ENCODE data around the gene CERKL.

CERKL gene

DNA sequence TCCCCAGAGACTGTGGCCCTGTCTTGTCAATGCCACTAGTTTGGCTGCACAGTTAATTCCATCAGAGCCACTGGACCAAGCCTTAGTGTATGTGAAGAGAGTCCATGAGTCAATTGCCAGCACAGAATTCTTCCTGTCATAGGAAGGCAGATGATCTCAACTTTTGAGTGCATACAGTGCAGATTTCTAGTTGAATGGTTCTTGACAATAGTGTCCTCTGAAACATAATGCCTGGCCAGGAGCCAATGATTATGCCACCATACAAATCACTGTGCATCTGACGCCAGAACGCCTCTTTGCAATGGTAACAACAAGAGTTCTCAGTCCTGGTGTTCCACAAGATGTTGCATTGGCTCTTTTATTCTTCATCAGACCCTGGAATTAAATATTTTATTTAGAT is 16.3 kb upstream of the CERKL start:
- Histone ChIP-seq H3K27me3 (ENCODE audit: control insufficient read depth in 3 of 3, insufficient read depth in 3 of 3, low read depth in 1 of 3, low read length in 3 of 3) (peaks cover 4 to 70% (median 11%) of the 10 kb centered on the region in 3 experiments), H3K27ac (replicated peaks; ENCODE audit: low read length) (no peak overlapping the region), H4K8ac (ENCODE audit: low read depth, low read length) (no peak overlapping the region), H3K9me3 (replicated peaks in 1 of 2; ENCODE audit: control insufficient read depth in 2 of 2, insufficient read depth in 1 of 2, low read depth in 1 of 2, low read length in 2 of 2) (no peaks in the 10 kb centered on the region), H3K18ac (ENCODE audit: low read length) (no peak overlapping the region), H3K4me2 (ENCODE audit: insufficient read depth, low read length, poor library complexity, severe bottlenecking) (no peak overlapping the region), H3K14ac (ENCODE audit: low read length) (no peak overlapping the region), H3K79me1 (ENCODE audit: low read depth, low read length) (no peaks in the 10 kb centered on the region), H2BK5ac (ENCODE audit: low read length) (no peak overlapping the region), H2BK120ac (ENCODE audit: low read depth, low read length) (no peak overlapping the region), H3K36me3 (replicated peaks in 1 of 2; ENCODE audit: control insufficient read depth in 2 of 2, insufficient read depth in 2 of 2, low read length in 2 of 2) (no peaks in the 10 kb centered on the region), H3K23ac (ENCODE audit: low read depth, low read length, poor library complexity) (no peak overlapping the region), H3K9ac (ENCODE audit: low read depth, low read length, poor library complexity) (no peak overlapping the region), H4K91ac (ENCODE audit: low read depth, low read length, poor library complexity) (no peak overlapping the region), H3K4me1 (ENCODE audit: control insufficient read depth in 2 of 2, insufficient read depth in 1 of 2, low read depth in 1 of 2, low read length in 2 of 2) (peaks cover 0 to 3% of the 10 kb centered on the region in 2 donors), H2AK5ac (ENCODE audit: low read depth, low read length) (no peak overlapping the region), H2BK15ac (ENCODE audit: low read length) (no peak overlapping the region), H3K4me3 (ENCODE audit: low read length in 2 of 2) (no peak overlapping the region), H3K4ac (ENCODE audit: low read length) (no peak overlapping the region), H2BK12ac (ENCODE audit: low read length) (no peak overlapping the region), H2AFZ (ENCODE audit: low read length) (no peak overlapping the region)
- WGBS, 2 donors (ENCODE audit: extremely low coverage in 2 of 2, insufficient read length in 2 of 2, insufficient replicate concordance in 1 of 2) = no CpG with 5 or more reads among the region's 2 CpGs
- DNase-seq (ENCODE audit: low spot score) = no peak

DNA sequence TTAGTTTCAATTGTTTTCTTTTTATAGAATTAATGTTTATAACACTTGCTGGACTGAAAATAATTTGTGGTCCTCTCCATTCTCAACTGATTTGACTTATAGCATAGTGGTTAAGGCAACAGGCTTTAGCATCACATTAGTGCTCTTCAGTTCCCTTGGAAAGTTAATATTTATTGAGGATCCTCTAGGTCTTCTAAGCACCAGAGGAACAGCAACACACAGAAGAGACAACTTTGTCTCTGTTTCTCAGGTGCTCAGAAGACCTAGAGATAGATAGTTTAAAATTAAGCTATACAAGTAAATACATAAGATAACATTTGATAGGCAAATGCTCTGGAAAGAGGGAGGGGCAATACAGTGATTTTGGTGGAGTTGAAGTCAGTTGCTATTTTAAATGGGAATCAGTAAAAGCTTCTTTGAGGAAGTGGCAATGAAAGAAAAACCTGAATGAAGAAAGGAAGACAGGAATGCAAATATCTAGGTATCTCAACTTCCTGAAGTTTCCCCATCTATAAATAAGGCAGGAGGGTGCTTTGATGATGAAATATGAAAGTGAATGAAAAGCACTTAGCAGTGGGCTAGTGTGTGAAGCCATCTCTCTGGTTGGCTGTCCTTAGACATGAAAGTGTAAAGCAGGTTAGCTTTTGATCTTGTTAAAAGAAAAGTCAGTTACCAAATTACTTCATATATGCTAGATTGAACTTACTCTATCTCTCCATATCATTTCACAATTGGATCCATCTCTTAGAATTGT is 15.5 kb upstream of the CERKL start:
- Histone ChIP-seq H3K4ac (ENCODE audit: low read length) (no peak overlapping the region), H3K18ac (ENCODE audit: low read length) (no peak overlapping the region), H3K79me1 (ENCODE audit: low read depth, low read length) (no peaks in the 10 kb centered on the region), H2BK5ac (ENCODE audit: low read length) (no peak overlapping the region), H2AFZ (ENCODE audit: low read length) (no peak overlapping the region), H3K9ac (ENCODE audit: low read depth, low read length, poor library complexity) (no peak overlapping the region), H3K36me3 (replicated peaks in 1 of 2; ENCODE audit: control insufficient read depth in 2 of 2, insufficient read depth in 2 of 2, low read length in 2 of 2) (no peaks in the 10 kb centered on the region), H3K4me1 (ENCODE audit: control insufficient read depth in 2 of 2, insufficient read depth in 1 of 2, low read depth in 1 of 2, low read length in 2 of 2) (peaks cover 0 to 2% of the 10 kb centered on the region in 2 donors), H2AK5ac (ENCODE audit: low read depth, low read length) (no peak overlapping the region), H3K23ac (ENCODE audit: low read depth, low read length, poor library complexity) (no peak overlapping the region), H3K4me2 (ENCODE audit: insufficient read depth, low read length, poor library complexity, severe bottlenecking) (no peak overlapping the region), H4K91ac (ENCODE audit: low read depth, low read length, poor library complexity) (no peak overlapping the region), H2BK15ac (ENCODE audit: low read length) (no peak overlapping the region), H3K4me3 (ENCODE audit: low read length in 2 of 2) (no peak overlapping the region), H4K8ac (ENCODE audit: low read depth, low read length) (no peak overlapping the region), H2BK12ac (ENCODE audit: low read length) (no peak overlapping the region), H3K27me3 (ENCODE audit: control insufficient read depth in 3 of 3, insufficient read depth in 3 of 3, low read depth in 1 of 3, low read length in 3 of 3) (peaks cover 0 to 64% (median 4%) of the 10 kb centered on the region in 3 experiments), H2BK120ac (ENCODE audit: low read depth, low read length) (no peak overlapping the region), H3K27ac (replicated peaks; ENCODE audit: low read length) (no peak overlapping the region), H3K14ac (ENCODE audit: low read length) (no peak overlapping the region), H3K9me3 (replicated peaks in 1 of 2; ENCODE audit: control insufficient read depth in 2 of 2, insufficient read depth in 1 of 2, low read depth in 1 of 2, low read length in 2 of 2) (no peaks in the 10 kb centered on the region)
- DNase-seq (ENCODE audit: low spot score) = no peak

DNA sequence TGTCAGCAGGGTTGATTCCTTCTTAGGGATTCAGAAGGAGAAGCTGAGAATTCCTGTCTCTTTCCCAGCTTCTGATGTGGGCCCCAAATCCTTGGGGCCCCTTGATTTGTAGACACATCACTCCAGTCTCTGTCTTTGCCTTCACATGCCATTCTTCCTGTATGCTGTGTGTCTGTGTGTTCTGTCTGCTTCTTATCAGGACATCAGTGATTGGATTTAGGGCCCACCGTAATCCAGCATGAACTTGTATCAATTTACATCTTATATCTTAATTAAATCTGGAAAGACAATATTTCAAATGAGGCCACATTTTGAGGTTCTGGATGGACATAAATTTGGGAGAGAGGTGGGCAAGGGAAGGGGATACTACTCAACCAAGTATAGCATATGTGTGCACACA is 13.7 kb upstream of the CERKL start:
- Histone ChIP-seq H2BK120ac (ENCODE audit: low read depth, low read length) (no peak overlapping the region), H3K4me1 (ENCODE audit: control insufficient read depth in 2 of 2, insufficient read depth in 1 of 2, low read depth in 1 of 2, low read length in 2 of 2) (peaks cover 0 to 2% of the 10 kb centered on the region in 2 donors), H2BK15ac (ENCODE audit: low read length) (no peak overlapping the region), H3K18ac (ENCODE audit: low read length) (no peak overlapping the region), H3K27ac (replicated peaks; ENCODE audit: low read length) (no peak overlapping the region), H3K27me3 (ENCODE audit: control insufficient read depth in 3 of 3, insufficient read depth in 3 of 3, low read depth in 1 of 3, low read length in 3 of 3) (peaks cover 0 to 55% (median 4%) of the 10 kb centered on the region in 3 experiments), H3K4ac (ENCODE audit: low read length) (no peak overlapping the region), H4K8ac (ENCODE audit: low read depth, low read length) (no peak overlapping the region), H3K4me3 (ENCODE audit: low read length in 2 of 2) (no peak overlapping the region), H4K91ac (ENCODE audit: low read depth, low read length, poor library complexity) (no peak overlapping the region), H3K14ac (ENCODE audit: low read length) (no peak overlapping the region), H3K9ac (ENCODE audit: low read depth, low read length, poor library complexity) (no peak overlapping the region), H2BK12ac (ENCODE audit: low read length) (no peak overlapping the region), H2BK5ac (ENCODE audit: low read length) (no peak overlapping the region), H3K9me3 (replicated peaks in 1 of 2; ENCODE audit: control insufficient read depth in 2 of 2, insufficient read depth in 1 of 2, low read depth in 1 of 2, low read length in 2 of 2) (no peaks in the 10 kb centered on the region), H2AK5ac (ENCODE audit: low read depth, low read length) (no peak overlapping the region), H2AFZ (ENCODE audit: low read length) (no peak overlapping the region), H3K36me3 (replicated peaks in 1 of 2; ENCODE audit: control insufficient read depth in 2 of 2, insufficient read depth in 2 of 2, low read length in 2 of 2) (no peaks in the 10 kb centered on the region), H3K4me2 (ENCODE audit: insufficient read depth, low read length, poor library complexity, severe bottlenecking) (no peak overlapping the region), H3K79me1 (ENCODE audit: low read depth, low read length) (no peaks in the 10 kb centered on the region), H3K23ac (ENCODE audit: low read depth, low read length, poor library complexity) (no peak overlapping the region)
- WGBS, 2 donors (ENCODE audit: extremely low coverage in 2 of 2, insufficient read length in 2 of 2, insufficient replicate concordance in 1 of 2) = no CpG with 5 or more reads among the region's 1 CpG
- no peak for DNase-seq (ENCODE audit: low spot score)

DNA sequence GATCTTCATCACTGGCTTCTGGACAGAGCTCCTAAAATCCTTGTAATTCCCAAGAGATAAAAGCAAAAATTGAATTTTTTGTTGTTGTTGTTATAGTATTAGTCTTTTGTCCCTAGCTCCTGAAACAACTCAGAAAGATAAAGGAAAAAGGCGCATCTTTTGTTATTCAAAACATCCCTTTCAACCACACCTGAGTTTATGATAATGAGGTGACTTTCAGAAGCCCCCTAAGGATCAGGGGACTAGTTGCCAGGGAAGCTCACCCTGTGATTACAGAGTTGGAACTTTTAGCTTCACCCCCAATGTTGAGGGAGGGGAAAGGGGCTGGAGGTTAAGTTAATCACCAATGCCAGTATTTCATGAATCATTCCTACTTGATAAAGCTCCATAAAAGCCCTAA is 10.3 kb upstream of the CERKL start:
- Histone ChIP-seq H3K27ac (replicated peaks; ENCODE audit: low read length) (no peak overlapping the region), H3K4ac (ENCODE audit: low read length) (no peak overlapping the region), H4K91ac (ENCODE audit: low read depth, low read length, poor library complexity) (no peak overlapping the region), H2BK12ac (ENCODE audit: low read length) (no peak overlapping the region), H2BK120ac (ENCODE audit: low read depth, low read length) (no peak overlapping the region), H3K4me1 (ENCODE audit: control insufficient read depth in 2 of 2, insufficient read depth in 1 of 2, low read depth in 1 of 2, low read length in 2 of 2) (no peaks in the 10 kb centered on the region), H2AFZ (ENCODE audit: low read length) (no peak overlapping the region), H4K8ac (ENCODE audit: low read depth, low read length) (no peak overlapping the region), H3K18ac (ENCODE audit: low read length) (no peak overlapping the region), H3K14ac (ENCODE audit: low read length) (no peak overlapping the region), H3K4me2 (ENCODE audit: insufficient read depth, low read length, poor library complexity, severe bottlenecking) (no peak overlapping the region), H3K9ac (ENCODE audit: low read depth, low read length, poor library complexity) (no peak overlapping the region), H3K9me3 (replicated peaks in 1 of 2; ENCODE audit: control insufficient read depth in 2 of 2, insufficient read depth in 1 of 2, low read depth in 1 of 2, low read length in 2 of 2) (no peaks in the 10 kb centered on the region), H3K23ac (ENCODE audit: low read depth, low read length, poor library complexity) (no peak overlapping the region), H3K36me3 (replicated peaks in 1 of 2; ENCODE audit: control insufficient read depth in 2 of 2, insufficient read depth in 2 of 2, low read length in 2 of 2) (no peaks in the 10 kb centered on the region), H2BK15ac (ENCODE audit: low read length) (no peak overlapping the region), H2AK5ac (ENCODE audit: low read depth, low read length) (no peak overlapping the region), H3K4me3 (ENCODE audit: low read length in 2 of 2) (no peak overlapping the region), H2BK5ac (ENCODE audit: low read length) (no peak overlapping the region), H3K27me3 (ENCODE audit: control insufficient read depth in 3 of 3, insufficient read depth in 3 of 3, low read depth in 1 of 3, low read length in 3 of 3) (peaks cover 0 to 33% (median 0%) of the 10 kb centered on the region in 3 experiments), H3K79me1 (ENCODE audit: low read depth, low read length) (no peaks in the 10 kb centered on the region)
- DNase-seq (ENCODE audit: low spot score) = no peak
- WGBS, 2 donors (ENCODE audit: extremely low coverage in 2 of 2, insufficient read length in 2 of 2, insufficient replicate concordance in 1 of 2) = no CpG with 5 or more reads among the region's 1 CpG

All from neuronal stem cell (in vitro differentiated cells).